HG03520 (cell line): ENCODE results near the gene SSR1.

Experiments
- ATAC-seq: cut with Tn5 transposase; IDR thresholded peaks from one replicate; pipeline ENCODE4 v1.9.1; 2021; ENCODE audit warnings: mild to moderate bottlenecking, moderate library complexity; ENCODE audit not compliant: unreplicated experiment

Gene SSR1

GRCh38 chr6:7260291-7261031, 52.5 kb downstream of the SSR1 start:
- no peak for ATAC-seq

GRCh38 chr6:7258231-7258763, 54.7 kb downstream of the SSR1 start:
- ATAC-seq: no peak

GRCh38 chr6:7257521-7258230, 55.3 kb downstream of the SSR1 start:
- ATAC-seq: no peak

GRCh38 chr6:7256785-7257184, 56.2 kb downstream of the SSR1 start:
- ATAC-seq: no peak

GRCh38 chr6:7255918-7256317, 57.1 kb downstream of the SSR1 start:
- no peak for ATAC-seq

GRCh38 chr6:7254980-7255835, 57.8 kb downstream of the SSR1 start:
- ATAC-seq: no peak

- no peak for ATAC-seq
These were observed 60.6 kb downstream of the SSR1 start for GRCh38 chr6:7252390-7252789.

- ATAC-seq: no peak
These were observed 61.2 kb downstream of the SSR1 start for GRCh38 chr6:7251646-7252260.

GRCh38 chr6:7250812-7251211, 62.2 kb downstream of the SSR1 start:
- ATAC-seq: no peak

GRCh38 chr6:7249946-7250643, 62.9 kb downstream of the SSR1 start:
- no peak for ATAC-seq

GRCh38 chr6:7249391-7249790, 63.6 kb downstream of the SSR1 start:
- ATAC-seq: no peak

GRCh38 chr6:7247828-7248227, 65.2 kb downstream of the SSR1 start:
- ATAC-seq: no peak

- ATAC-seq: no peak
These were observed 65.9 kb downstream of the SSR1 start for GRCh38 chr6:7247179-7247456.

GRCh38 chr6:7246401-7247178, 66.4 kb downstream of the SSR1 start:
- no peak for ATAC-seq

GRCh38 chr6:7245668-7246393, 67.2 kb downstream of the SSR1 start:
- no peak for ATAC-seq

- ATAC-seq: no peak
These were observed 69.6 kb downstream of the SSR1 start for GRCh38 chr6:7243179-7243981.

GRCh38 chr6:7242835-7243178, 70.2 kb downstream of the SSR1 start:
- ATAC-seq: no peak
